PC-3 (cell line): ENCODE results near the gene MRPL47. TPM values are rescaled to one million over a fixed set of nuclear protein-coding genes. Genes with fewer than 3 reads are reported as not detected.

ENCODE experiments used
- ATAC-seq: fragments of 200-7000 bp; cut with Tn5 transposase; 2 replicates; pipeline ENCODE4 v1.9.1; 2020; ENCODE audit warnings: mild to moderate bottlenecking, moderate library complexity
- BruUV-seq: library from RNA; stranded (reverse); fragments of 400-500 nt; replicated peaks from 2 replicates; lab custom pipeline; 2021; lab: Mats Ljungman, UMichigan
- CTCF ChIA-PET: fragments of 300-600 bp; sonication (Branson Sonifier 250); formaldehyde crosslinking; loops from one replicate; lab custom pipeline; 2022; ENCODE audit warnings: antibody characterized with exemption; lab: Charles Lee
- POLR2A ChIA-PET: fragments of 300-600 bp; sonication (Branson Sonifier 250); formaldehyde crosslinking; loops from one replicate; lab custom pipeline; 2022; ENCODE audit warnings: antibody characterized with exemption; ENCODE audit not compliant: unreplicated experiment; lab: Charles Lee
- DNase-seq: peaks from one replicate; pipeline ENCODE4 v3.0.0-alpha.2; 2015
- H2AFZ ChIP-seq: fragments of 300-600 bp; sonication (generic); 2 replicates; pipeline ENCODE4 v1.6.0; 2016; ENCODE audit warnings: antibody characterized with exemption, low read length
- H3F3A ChIP-seq: fragments of 300-600 bp; sonication (generic); one replicate; pipeline ENCODE4 v1.6.0; 2017; ENCODE audit warnings: antibody characterized with exemption, low read length, control low read depth, mild to moderate bottlenecking; ENCODE audit not compliant: unreplicated experiment
- H3K27ac ChIP-seq: fragments of 300-600 bp; sonication (generic); 2 replicates; pipeline ENCODE4 v1.5.1; 2016; ENCODE audit warnings: mild to moderate bottlenecking, low read length
- H3K27me3 ChIP-seq: fragments of 300-600 bp; sonication (generic); 2 replicates; pipeline ENCODE4 v1.6.1; 2016; ENCODE audit warnings: low read length, mixed read lengths
- H3K36me3 ChIP-seq: fragments of 300-600 bp; sonication (generic); 2 replicates; pipeline ENCODE4 v1.6.1; 2016; ENCODE audit warnings: low read depth, mixed run types, low read length, mixed read lengths
- H3K4me1 ChIP-seq: fragments of 300-600 bp; sonication (generic); 2 replicates; pipeline ENCODE4 v1.5.1; 2016; ENCODE audit warnings: low read length; ENCODE audit not compliant: insufficient read depth
- H3K4me2 ChIP-seq: fragments of 300-600 bp; sonication (generic); 2 replicates; pipeline ENCODE4 v1.6.0; 2016; ENCODE audit warnings: low read length
- H3K4me3 ChIP-seq: fragments of 300-600 bp; sonication (generic); 2 replicates; pipeline ENCODE4 v1.5.1; 2016; ENCODE audit warnings: mild to moderate bottlenecking, low read length, mixed read lengths
- H3K79me2 ChIP-seq: fragments of 300-600 bp; sonication (generic); 2 replicates; pipeline ENCODE4 v1.6.1; 2017; ENCODE audit warnings: low read length, mixed read lengths
- H3K9ac ChIP-seq: fragments of 300-600 bp; sonication (generic); 2 replicates; pipeline ENCODE4 v1.6.0; 2016; ENCODE audit warnings: mild to moderate bottlenecking, low read length
- H3K9me2 ChIP-seq: fragments of 300-600 bp; sonication (generic); replicated peaks from 2 replicates; pipeline ENCODE4 v1.6.1; 2016; ENCODE audit warnings: mixed run types, low read length, mixed read lengths
- H3K9me3 ChIP-seq: fragments of 300-600 bp; sonication (generic); 2 replicates; pipeline ENCODE4 v1.6.1; 2016; ENCODE audit warnings: low read length, mixed read lengths
- H4K20me1 ChIP-seq: fragments of 300-600 bp; sonication (generic); 2 replicates; pipeline ENCODE4 v1.6.1; 2016; ENCODE audit warnings: low read length, mixed read lengths
- CTCF ChIP-seq: fragments of 300-600 bp; sonication (generic); conservative IDR thresholded peaks from 2 replicates; pipeline ENCODE4 v1.5.1; 2017; ENCODE audit warnings: antibody characterized with exemption, low read depth, mild to moderate bottlenecking, low read length
- EZH2 ChIP-seq: fragments of 300-600 bp; sonication (generic); IDR thresholded peaks from one replicate; pipeline ENCODE4 v1.6.1; 2017; ENCODE audit warnings: antibody characterized with exemption, mild to moderate bottlenecking, low read length; ENCODE audit not compliant: unreplicated experiment
- EZH2phosphoT487 ChIP-seq: fragments of 300-600 bp; sonication (generic); IDR thresholded peaks from 2 replicates; pipeline ENCODE4 v1.6.1; 2018; ENCODE audit warnings: mild to moderate bottlenecking, antibody characterized with exemption, low read length, borderline replicate concordance
- intact Hi-C: fragments of 100-400 bp; cut with micrococcal nuclease; formaldehyde crosslinking; loops from 2 replicates; pipeline ENCODE4 v1.9.0; 2023
- total RNA-seq: library from RNA; depleted of rRNA; stranded (reverse); fragments of >200 nt; gene quantifications from 2 replicates; pipeline ENCODE4 v1.2.3, GENCODE V29; 2014

Gene MRPL47
- total RNA-seq, 1 experiment from 2014 or later: 77.0 TPM

- intact Hi-C loops: no loop called here
- Histone ChIP-seq H3K4me2 (no peak overlapping the region), H3K9me2 (no peaks in the 10 kb centered on the region), H3F3A (no peaks in the 10 kb centered on the region), H2AFZ (no peak overlapping the region), H3K9me3 (no peaks in the 10 kb centered on the region), H3K27me3 (no peaks in the 10 kb centered on the region), H3K27ac (no peak overlapping the region), H3K79me2 (0 out of 2 replicates have a peak, but pooled peaks cover 3% of the 10 kb centered on the region), H3K36me3 (peaks cover 36% of the 10 kb centered on the region), H3K4me3 (no peak overlapping the region), H3K9ac (no peak overlapping the region), H3K4me1 (peaks cover 6% of the 10 kb centered on the region), H4K20me1 (no peaks in the 10 kb centered on the region)
- ATAC-seq: no peak
- ChIA-PET POLR2A (no interaction called here), CTCF (interaction anchor here (0.6 kb wide), 1 partner anchor 27 kb away, joined by 8 read pairs; no protein-coding TSS in a partner anchor)
- no peak for DNase-seq
- TF ChIP-seq CTCF: no peak
- no peak for TF ChIP-seq EZH2phosphoT487
- no peak for TF ChIP-seq EZH2
- no TSS peak for BruUV-seq
Measured at GRCh38 chr3:179622023-179622422, 17.6 kb upstream of the MRPL47 start.

- POLR2A ChIA-PET: no interaction called here
Measured at GRCh38 chr3:179615458-179616173, 11.2 kb upstream of the MRPL47 start.

More at GRCh38 chr3:179615458-179616173, 11.2 kb upstream of the MRPL47 start:
- Histone ChIP-seq H3F3A (no peaks in the 10 kb centered on the region), H3K27ac (no peak overlapping the region), H4K20me1 (no peaks in the 10 kb centered on the region), H3K4me3 (no peak overlapping the region), H3K9me2 (no peaks in the 10 kb centered on the region), H3K9ac (no peak overlapping the region), H3K4me1 (no peaks in the 10 kb centered on the region), H3K36me3 (peaks cover 21% of the 10 kb centered on the region), H3K79me2 (peaks cover 11% of the 10 kb centered on the region; the same call in 1 of the 2 replicates), H3K4me2 (no peak overlapping the region), H3K9me3 (no peaks in the 10 kb centered on the region), H2AFZ (no peak overlapping the region), H3K27me3 (no peaks in the 10 kb centered on the region)
- CTCF ChIA-PET: interaction anchor here (0.6 to 0.8 kb wide), 2 partner anchors 9 to 34 kb away, joined by 3 to 6 read pairs; no protein-coding TSS in a partner anchor
- no TSS peak for BruUV-seq
- ATAC-seq: no peak
- intact Hi-C loops: no loop called here
- no peak for DNase-seq
- no peak for TF ChIP-seq CTCF
- TF ChIP-seq EZH2: no peak
- no peak for TF ChIP-seq EZH2phosphoT487
